HG03066 (cell line): ENCODE results near the gene TTC3.
A peak's percentile ranks its signal among the peaks of the same experiment; 100 is the strongest.
"Not testable (repeated sequence)": the region's sequence is repeated elsewhere in the genome, so short reads cannot be mapped to it uniquely, and the experiment has no call there.

ENCODE experiments used
- ATAC-seq: cut with Tn5 transposase; IDR thresholded peaks from one replicate; pipeline ENCODE4 v1.9.1; 2021; ENCODE audit warnings: low read depth; ENCODE audit not compliant: unreplicated experiment

Gene TTC3, protein sequence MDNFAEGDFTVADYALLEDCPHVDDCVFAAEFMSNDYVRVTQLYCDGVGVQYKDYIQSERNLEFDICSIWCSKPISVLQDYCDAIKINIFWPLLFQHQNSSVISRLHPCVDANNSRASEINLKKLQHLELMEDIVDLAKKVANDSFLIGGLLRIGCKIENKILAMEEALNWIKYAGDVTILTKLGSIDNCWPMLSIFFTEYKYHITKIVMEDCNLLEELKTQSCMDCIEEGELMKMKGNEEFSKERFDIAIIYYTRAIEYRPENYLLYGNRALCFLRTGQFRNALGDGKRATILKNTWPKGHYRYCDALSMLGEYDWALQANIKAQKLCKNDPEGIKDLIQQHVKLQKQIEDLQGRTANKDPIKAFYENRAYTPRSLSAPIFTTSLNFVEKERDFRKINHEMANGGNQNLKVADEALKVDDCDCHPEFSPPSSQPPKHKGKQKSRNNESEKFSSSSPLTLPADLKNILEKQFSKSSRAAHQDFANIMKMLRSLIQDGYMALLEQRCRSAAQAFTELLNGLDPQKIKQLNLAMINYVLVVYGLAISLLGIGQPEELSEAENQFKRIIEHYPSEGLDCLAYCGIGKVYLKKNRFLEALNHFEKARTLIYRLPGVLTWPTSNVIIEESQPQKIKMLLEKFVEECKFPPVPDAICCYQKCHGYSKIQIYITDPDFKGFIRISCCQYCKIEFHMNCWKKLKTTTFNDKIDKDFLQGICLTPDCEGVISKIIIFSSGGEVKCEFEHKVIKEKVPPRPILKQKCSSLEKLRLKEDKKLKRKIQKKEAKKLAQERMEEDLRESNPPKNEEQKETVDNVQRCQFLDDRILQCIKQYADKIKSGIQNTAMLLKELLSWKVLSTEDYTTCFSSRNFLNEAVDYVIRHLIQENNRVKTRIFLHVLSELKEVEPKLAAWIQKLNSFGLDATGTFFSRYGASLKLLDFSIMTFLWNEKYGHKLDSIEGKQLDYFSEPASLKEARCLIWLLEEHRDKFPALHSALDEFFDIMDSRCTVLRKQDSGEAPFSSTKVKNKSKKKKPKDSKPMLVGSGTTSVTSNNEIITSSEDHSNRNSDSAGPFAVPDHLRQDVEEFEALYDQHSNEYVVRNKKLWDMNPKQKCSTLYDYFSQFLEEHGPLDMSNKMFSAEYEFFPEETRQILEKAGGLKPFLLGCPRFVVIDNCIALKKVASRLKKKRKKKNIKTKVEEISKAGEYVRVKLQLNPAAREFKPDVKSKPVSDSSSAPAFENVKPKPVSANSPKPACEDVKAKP (N-terminal part only)

DNA sequence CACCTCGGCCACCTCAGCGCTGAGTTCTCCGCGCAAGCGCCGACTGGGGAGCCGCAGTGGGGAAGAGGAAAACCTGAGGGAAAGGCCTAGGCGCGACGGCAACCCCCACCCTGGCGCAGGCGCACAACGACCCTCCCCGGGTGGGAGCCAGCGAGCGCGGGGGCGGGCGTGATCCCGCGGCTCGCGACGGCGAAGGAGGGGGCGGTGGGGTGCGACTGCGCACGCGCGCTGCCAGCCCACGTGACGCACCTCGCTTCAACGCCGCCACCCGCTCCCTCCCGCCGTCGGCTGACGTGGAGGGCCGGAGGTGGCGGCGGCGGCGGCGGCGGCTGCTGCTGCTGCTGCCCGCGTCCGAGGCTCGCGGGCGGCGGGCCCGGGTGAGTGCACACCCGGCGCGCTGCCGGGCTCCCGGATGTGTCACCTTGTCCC lies at the start of gene TTC3, which contains the start of gene PIGP:
Gene TTC3, plus strand, starts transcription at position 267 of the 429 bp plus-strand sequence. CDS start 14,004 bp downstream, outside the sequence.
Gene PIGP, minus strand, starts transcription at position 84 of the 429 bp plus-strand sequence. CDS start 556 bp downstream, outside the sequence.
- peak; percentile 64 for ATAC-seq

GRCh38 chr21:37026499-37026898 lies 46.6 kb upstream of the TTC3 start:
- ATAC-seq = no peak

GRCh38 chr21:37028570-37028969 lies 44.5 kb upstream of the TTC3 start:
- no peak for ATAC-seq

DNA sequence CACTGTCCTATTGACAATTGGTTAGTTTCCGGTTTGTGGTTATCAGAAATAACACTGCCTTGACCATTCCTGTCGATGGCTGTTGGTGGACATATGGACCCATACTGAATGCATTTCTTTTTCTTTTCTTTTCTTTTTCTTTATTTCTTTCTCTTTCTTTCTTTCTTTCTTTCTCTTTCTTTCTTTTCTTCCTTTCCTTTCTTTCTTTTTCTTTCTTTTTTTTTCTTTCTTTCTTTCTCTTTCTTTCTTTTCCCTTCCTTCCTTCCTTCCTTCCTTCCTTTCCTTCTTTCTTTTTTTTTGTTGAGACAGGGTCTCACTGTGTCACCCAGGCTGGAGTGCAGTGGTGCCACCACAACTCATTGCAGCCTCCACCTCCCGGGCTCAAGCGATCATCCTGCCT lies 42.2 kb upstream of the TTC3 start:
- no peak for ATAC-seq

DNA sequence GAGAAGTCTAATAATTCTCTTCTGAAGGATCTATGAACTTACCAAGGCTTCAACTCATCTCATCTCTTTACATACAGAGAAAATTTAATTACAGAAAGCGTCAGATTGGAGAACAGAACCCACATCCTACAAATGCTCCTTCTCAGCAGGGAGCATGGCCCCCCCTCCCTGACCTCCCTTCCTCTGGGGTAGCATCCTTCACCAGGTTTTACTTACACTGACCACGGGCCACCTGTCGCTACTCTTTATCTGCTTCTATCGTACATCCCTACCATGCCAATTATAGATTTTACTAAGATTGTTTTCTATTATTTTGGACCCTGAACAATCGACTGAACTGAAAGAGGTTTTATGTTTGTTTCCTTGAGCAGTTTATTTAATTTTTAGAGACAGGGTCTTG lies 40.8 kb upstream of the TTC3 start:
- no peak for ATAC-seq

- no peak for ATAC-seq
Measured at GRCh38 chr21:37032877-37033471, 40.1 kb upstream of the TTC3 start.

GRCh38 chr21:37034394-37034793 lies 38.7 kb upstream of the TTC3 start:
- ATAC-seq = not testable (repeated sequence)

DNA sequence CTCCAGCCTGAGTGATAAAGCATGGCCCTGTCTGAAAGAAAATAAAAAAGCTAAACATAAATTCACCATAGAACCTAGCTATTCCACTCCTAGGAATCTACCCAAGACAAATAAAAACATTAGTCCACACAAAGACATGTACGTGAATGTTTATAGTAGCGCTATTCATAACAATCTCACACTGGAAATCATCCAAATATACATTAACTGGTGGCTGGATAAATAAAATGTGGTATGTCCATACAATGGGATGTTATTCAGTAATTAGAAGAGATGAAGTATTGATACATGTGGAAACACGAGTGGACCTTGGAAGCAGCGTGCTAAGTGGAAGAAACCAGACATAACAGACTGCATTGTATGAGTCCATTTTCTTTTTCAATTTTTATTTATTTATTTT lies 36.9 kb upstream of the TTC3 start:
- ATAC-seq = no peak

- no peak for ATAC-seq
Measured at GRCh38 chr21:37039411-37040075, 33.5 kb upstream of the TTC3 start.

GRCh38 chr21:37040212-37040611 lies 32.8 kb upstream of the TTC3 start:
- ATAC-seq = no peak

- no peak for ATAC-seq
Measured at GRCh38 chr21:37041706-37042271, 31.3 kb upstream of the TTC3 start.

GRCh38 chr21:37043818-37044217 lies 29.2 kb upstream of the TTC3 start:
- ATAC-seq = no peak

DNA sequence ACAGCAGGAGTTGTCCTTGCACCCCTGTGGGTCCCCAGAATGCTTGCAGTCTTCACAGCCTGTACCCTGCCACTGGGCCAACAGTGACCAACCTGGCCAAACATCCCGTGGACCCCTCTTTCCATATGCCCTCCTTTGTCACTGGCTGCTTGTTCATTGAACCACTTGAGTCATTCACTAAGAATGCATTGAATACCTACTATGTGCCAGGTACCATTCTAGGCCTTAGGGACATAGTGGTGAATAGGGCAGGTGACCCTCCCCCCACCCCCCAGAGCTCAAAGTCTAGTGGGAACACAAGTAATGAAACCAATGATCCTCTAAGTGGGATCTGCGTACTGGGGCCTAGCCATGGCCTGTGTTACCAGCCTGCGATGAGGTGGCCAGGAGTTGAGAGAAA lies 28.4 kb upstream of the TTC3 start:
- ATAC-seq = no peak

GRCh38 chr21:37045149-37045548 lies 27.9 kb upstream of the TTC3 start:
- no peak for ATAC-seq

DNA sequence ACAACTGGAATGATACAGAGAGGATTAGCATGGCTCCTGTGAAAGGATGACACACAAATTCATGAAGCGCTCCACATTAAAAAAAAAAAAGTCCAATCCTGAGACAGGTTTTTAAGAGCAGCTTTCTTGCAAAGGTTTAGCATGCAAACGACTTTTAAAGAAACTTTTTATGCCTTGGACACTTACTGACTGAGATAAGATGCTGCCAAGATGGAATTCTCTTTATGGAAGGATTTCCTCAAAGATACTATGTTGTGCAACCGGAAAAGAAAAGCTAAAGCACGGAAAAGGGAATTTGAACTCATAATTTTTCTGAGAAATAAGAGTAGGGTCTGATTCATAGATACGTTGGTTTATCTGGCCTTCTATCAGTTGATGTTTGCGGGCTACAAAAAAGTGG lies 27.5 kb upstream of the TTC3 start:
- no peak for ATAC-seq

GRCh38 chr21:37047079-37047478 lies 26.0 kb upstream of the TTC3 start:
- ATAC-seq = no peak

DNA sequence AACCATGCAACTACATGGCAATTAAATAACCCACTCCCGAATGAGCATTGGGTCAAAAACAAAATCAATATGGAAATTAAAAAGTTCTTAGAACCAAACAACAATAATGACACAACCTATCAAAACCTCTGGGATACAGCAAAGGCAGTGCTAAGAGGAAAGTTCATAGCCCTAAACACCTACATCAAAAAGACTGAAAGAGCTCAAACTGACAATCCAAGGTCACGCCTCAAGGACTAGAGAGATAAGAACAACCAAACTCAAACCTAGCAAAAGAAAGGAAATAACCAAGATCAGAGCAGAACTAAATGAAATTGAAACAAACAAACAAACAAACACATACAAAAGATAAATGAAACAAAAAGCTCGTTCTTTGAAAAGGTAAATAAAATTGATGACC lies 23.3 kb upstream of the TTC3 start:
- not testable (repeated sequence) for ATAC-seq

GRCh38 chr21:37055271-37055855 lies 17.7 kb upstream of the TTC3 start:
- ATAC-seq = no peak

GRCh38 chr21:37057614-37058013 lies 15.4 kb upstream of the TTC3 start:
- ATAC-seq = no peak
